Ishikawa (cell line): ENCODE data around the gene LAD1.

ENCODE experiments used
- CEBPB ChIP-seq: IDR thresholded peaks from 2 replicates; pipeline ENCODE4 v1.6.1; 2012
- CREB1 ChIP-seq: IDR thresholded peaks from 2 replicates; pipeline ENCODE4 v1.6.1; 2012; ENCODE audit warnings: low read depth
- EP300 ChIP-seq: IDR thresholded peaks from 2 replicates; pipeline ENCODE4 v1.6.1; 2012; ENCODE audit warnings: borderline replicate concordance
- FOXM1 ChIP-seq: IDR thresholded peaks from 2 replicates; pipeline ENCODE4 v1.6.1; 2012; ENCODE audit warnings: low read depth, borderline replicate concordance
- MAX ChIP-seq: IDR thresholded peaks from 2 replicates; pipeline ENCODE4 v1.6.1; 2012
- NFIC ChIP-seq: IDR thresholded peaks from 2 replicates; pipeline ENCODE4 v1.6.1; 2012
- RAD21 ChIP-seq: IDR thresholded peaks from 2 replicates; pipeline ENCODE4 v1.6.1; 2012; ENCODE audit warnings: low read depth
- REST ChIP-seq: IDR thresholded peaks from 2 replicates; pipeline ENCODE4 v1.6.1; 2012; ENCODE audit warnings: low read depth, mild to moderate bottlenecking
- TAF1 ChIP-seq: IDR thresholded peaks from 2 replicates; pipeline ENCODE4 v1.6.1; 2012; ENCODE audit warnings: low read depth, mild to moderate bottlenecking
- TCF12 ChIP-seq: IDR thresholded peaks from 2 replicates; pipeline ENCODE4 v1.6.1; 2012; ENCODE audit warnings: low read depth
- USF1 ChIP-seq: IDR thresholded peaks from 2 replicates; pipeline ENCODE4 v1.6.1; 2012
- YY1 ChIP-seq: IDR thresholded peaks from 2 replicates; pipeline ENCODE4 v1.6.1; 2012; ENCODE audit warnings: low read depth
- ZBTB7A ChIP-seq: IDR thresholded peaks from 2 replicates; pipeline ENCODE4 v1.6.1; 2012; ENCODE audit warnings: low read depth

- TF ChIP-seq YY1 (no peak), MAX (no peak), EP300 (no peak), TAF1 (no peak), RAD21 (no peak), ZBTB7A (no peak), USF1 (no peak), TCF12 (no peak), NFIC (no peak), REST (no peak), FOXM1 (no peak), CREB1 (no peak), CEBPB (no peak)
Observed at GRCh38 chr1:201408834-201409200, 9.7 kb upstream of the LAD1 start.
